Measurements from ENCODE around the gene LSR.

- no peak for TF ChIP-seq CTCF (IDR thresholded peaks at IDR 0.05)
- TF ChIP-seq POLR2A (IDR thresholded peaks at IDR 0.05): no peak
Measured at GRCh38 chr19:35291916-35292315, 43.1 kb downstream of the LSR start, which contains the start of gene MAG.

Data from body of pancreas (tissue), 4 donors.